A549 (cell line): ENCODE data around the gene TSPAN18. TPM values are rescaled to one million over a fixed set of nuclear protein-coding genes. Genes with fewer than 3 reads are reported as not detected.
A peak's percentile ranks its signal among the peaks of the same experiment; 100 is the strongest.

Experiments used
- ATAC-seq, 2 experiments: fragments of 200-7000 bp in 1 of 2; fragments of >200 bp in 1 of 2; cut with Nextera tagmentation in 1 of 2; cut with Tn5 transposase in 1 of 2; 3 replicates each; pipeline versions ENCODE4 v1.8.0 to v1.9.1; 2018 to 2020; ENCODE audit warnings: mild to moderate bottlenecking in 1 of 2, moderate library complexity in 1 of 2
- CTCF ChIA-PET: fragments of 300-600 bp; sonication (Branson Sonifier 250); formaldehyde crosslinking; extraction: SDS; loops from one replicate; lab custom pipeline; 2021; ENCODE audit warnings: antibody characterized with exemption, inconsistent platforms; lab: Yijun Ruan, JAX
- POLR2A ChIA-PET: fragments of 350-600 bp; formaldehyde crosslinking; extraction: SDS; loops from one replicate; lab custom pipeline; 2021; ENCODE audit warnings: antibody characterized with exemption, inconsistent platforms; lab: Yijun Ruan, JAX
- DNase-seq, 2 experiments: peaks; one replicate each; pipeline versions ENCODE4 v3.0.0 to v3.0.0-alpha.2; 2011 to 2016; ENCODE audit warnings: low read depth in 1 of 2, low spot score in 1 of 2
- FAIRE-seq: peaks from 2 replicates; lab custom pipeline; 2011; peaks lifted over from hg19 to GRCh38; lab: Jason Lieb, UNC
- H3K27ac ChIP-seq, 2 experiments: fragments of >200 bp; sonication (Bioruptor Twin); formaldehyde crosslinking; 3 replicates each; pipeline ENCODE4 v1.5.1; 2016 to 2017
- H3K4me1 ChIP-seq: fragments of >200 bp; sonication (Bioruptor Twin); formaldehyde crosslinking; 3 replicates; pipeline ENCODE4 v1.6.1; 2016
- H3K4me2 ChIP-seq: fragments of >200 bp; sonication (Bioruptor Twin); formaldehyde crosslinking; 3 replicates; pipeline ENCODE4 v1.6.1; 2016
- H3K4me3 ChIP-seq: fragments of >200 bp; sonication (Bioruptor Twin); formaldehyde crosslinking; 3 replicates; pipeline ENCODE4 v1.5.1; 2016
- H3K9me3 ChIP-seq: fragments of >200 bp; sonication (Bioruptor Twin); formaldehyde crosslinking; 3 replicates; pipeline ENCODE4 v1.6.1; 2016
- CEBPB ChIP-seq, 2 experiments: fragments of >200 bp in 1 of 2; sonication (Bioruptor Twin) in 1 of 2; formaldehyde crosslinking in 1 of 2; IDR thresholded peaks; 2 replicates each; pipeline ENCODE4 v1.6.1; 2012 to 2016
- CHD2 ChIP-seq: fragments of 150-350 bp; IDR thresholded peaks from 2 replicates; pipeline ENCODE4 v1.6.1; 2014; ENCODE audit warnings: low read length; ENCODE audit not compliant: partially characterized antibody
- FOSB ChIP-seq: fragments of 250-450 bp; sonication (Bioruptor Pico); IDR thresholded peaks from 2 replicates; pipeline ENCODE4 v1.5.0; 2020; ENCODE audit warnings: mild to moderate bottlenecking, moderate library complexity
- HDAC2 ChIP-seq: fragments of 200-600 bp; sonication (generic); IDR thresholded peaks from 2 replicates; pipeline ENCODE4 v1.6.1; 2016
- HEYL ChIP-seq: fragments of 250-450 bp; sonication (Bioruptor Pico); IDR thresholded peaks from 2 replicates; pipeline ENCODE4 v1.8.0; 2021; ENCODE audit warnings: mild to moderate bottlenecking, moderate library complexity
- HOXA7 ChIP-seq: fragments of 250-450 bp; sonication (Bioruptor Pico); IDR thresholded peaks from 2 replicates; pipeline ENCODE4 v1.5.0; 2020; ENCODE audit warnings: mild to moderate bottlenecking, moderate library complexity
- HOXB5 ChIP-seq: fragments of 250-450 bp; sonication (Bioruptor Pico); IDR thresholded peaks from 2 replicates; pipeline ENCODE4 v1.5.0; 2020; ENCODE audit warnings: mild to moderate bottlenecking, moderate library complexity
- JUN ChIP-seq, 2 experiments: fragments of >200 bp; sonication (Bioruptor Twin); formaldehyde crosslinking; IDR thresholded peaks; 2 replicates in 1 of 2; 3 replicates in 1 of 2; pipeline ENCODE4 v1.6.1; 2016 to 2017
- JUNB ChIP-seq: fragments of >200 bp; sonication (Bioruptor Twin); formaldehyde crosslinking; IDR thresholded peaks from 2 replicates; pipeline ENCODE4 v1.6.1; 2016
- MAFK ChIP-seq: fragments of 450-650 bp; IDR thresholded peaks from 2 replicates; pipeline ENCODE4 v1.6.1; 2014; ENCODE audit not compliant: partially characterized antibody
- TFCP2L1 ChIP-seq: fragments of 250-450 bp; sonication (Bioruptor Pico); IDR thresholded peaks from 2 replicates; pipeline ENCODE4 v1.5.0; 2021; ENCODE audit warnings: mild to moderate bottlenecking
- TP53 ChIP-seq: fragments of 250-450 bp; sonication (Bioruptor Pico); IDR thresholded peaks from 2 replicates; pipeline ENCODE4 v1.5.0; 2021; ENCODE audit warnings: mild to moderate bottlenecking, moderate library complexity
- ZSCAN20 ChIP-seq: fragments of 250-450 bp; sonication (Bioruptor Pico); IDR thresholded peaks from 2 replicates; pipeline ENCODE4 v1.8.0; 2022; ENCODE audit warnings: mild to moderate bottlenecking, moderate library complexity
- WGBS: methylation state at CpG from one replicate; pipeline ENCODE4 v1.1.6; 2017; ENCODE audit errors: missing lambda C conversion rate; 5-methylcytosine and 5-hydroxymethylcytosine counted together
- polyA plus RNA-seq, 4 experiments: library from polyadenylated mRNA; depleted of rRNA in 3 of 4; stranded (reverse); fragments of >200 nt; fragmentation: RNase III in 1 of 4; extraction: RNeasy Plus Mini Kit Qiagen cat#74134 plus additional on column Dnase treatment in 1 of 4; gene quantifications; 2 replicates in 3 of 4; 3 replicates in 1 of 4; pipeline ENCODE4 v1.2.3, GENCODE V29; 2011 to 2017
- TF ChIP-seq, protein P1 (sequence below): fragments of 250-450 bp; sonication (Bioruptor Pico); IDR thresholded peaks from 2 replicates; pipeline ENCODE4 v1.5.0; 2021; ENCODE audit warnings: mild to moderate bottlenecking, moderate library complexity, borderline replicate concordance

Gene TSPAN18
- polyA plus RNA-seq, 2 of the 4 experiments (the other 2 are of a cell fraction): 0.81 to 4.5 TPM

DNA sequence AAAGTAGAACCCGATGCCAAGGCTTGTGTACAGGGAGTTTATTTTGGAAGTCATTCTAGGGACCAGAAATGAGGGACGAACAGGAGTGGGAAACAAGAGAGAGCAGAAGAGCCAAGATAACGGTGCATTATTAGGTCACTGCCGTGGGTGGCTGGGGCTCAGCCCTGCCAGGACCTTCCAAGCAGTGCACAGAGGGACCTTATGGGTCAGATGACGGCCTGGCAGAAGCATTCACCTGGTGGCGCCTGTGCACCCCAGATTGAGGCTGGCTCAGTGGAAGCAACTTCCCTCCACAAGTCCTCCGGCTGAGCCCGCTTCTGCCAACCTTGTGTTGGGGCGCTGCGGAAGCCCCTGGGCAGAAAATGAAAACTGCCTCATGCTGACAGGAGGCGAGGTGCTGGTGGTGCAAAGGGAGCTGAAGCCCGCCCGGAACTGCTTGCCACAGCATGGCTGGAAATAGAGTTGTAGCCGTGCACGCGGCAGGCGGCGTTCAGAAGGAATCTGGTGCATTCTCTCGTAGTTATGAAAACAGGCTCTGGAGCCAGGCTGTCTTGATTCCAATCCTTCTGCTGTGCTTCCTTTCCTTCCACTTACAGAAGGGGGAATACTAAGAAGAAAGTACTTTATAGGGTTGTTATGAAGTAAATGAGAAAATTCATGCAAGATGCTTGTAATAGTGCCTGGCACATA is 246.1 kb downstream of the TSPAN18 start (continued):
- TF ChIP-seq, protein P1, sequence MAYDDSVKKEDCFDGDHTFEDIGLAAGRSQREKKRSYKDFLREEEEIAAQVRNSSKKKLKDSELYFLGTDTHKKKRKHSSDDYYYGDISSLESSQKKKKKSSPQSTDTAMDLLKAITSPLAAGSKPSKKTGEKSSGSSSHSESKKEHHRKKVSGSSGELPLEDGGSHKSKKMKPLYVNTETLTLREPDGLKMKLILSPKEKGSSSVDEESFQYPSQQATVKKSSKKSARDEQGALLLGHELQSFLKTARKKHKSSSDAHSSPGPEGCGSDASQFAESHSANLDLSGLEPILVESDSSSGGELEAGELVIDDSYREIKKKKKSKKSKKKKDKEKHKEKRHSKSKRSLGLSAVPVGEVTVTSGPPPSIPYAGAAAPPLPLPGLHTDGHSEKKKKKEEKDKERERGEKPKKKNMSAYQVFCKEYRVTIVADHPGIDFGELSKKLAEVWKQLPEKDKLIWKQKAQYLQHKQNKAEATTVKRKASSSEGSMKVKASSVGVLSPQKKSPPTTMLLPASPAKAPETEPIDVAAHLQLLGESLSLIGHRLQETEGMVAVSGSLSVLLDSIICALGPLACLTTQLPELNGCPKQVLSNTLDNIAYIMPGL (CRISPR knock-in tag): no peak

DNA sequence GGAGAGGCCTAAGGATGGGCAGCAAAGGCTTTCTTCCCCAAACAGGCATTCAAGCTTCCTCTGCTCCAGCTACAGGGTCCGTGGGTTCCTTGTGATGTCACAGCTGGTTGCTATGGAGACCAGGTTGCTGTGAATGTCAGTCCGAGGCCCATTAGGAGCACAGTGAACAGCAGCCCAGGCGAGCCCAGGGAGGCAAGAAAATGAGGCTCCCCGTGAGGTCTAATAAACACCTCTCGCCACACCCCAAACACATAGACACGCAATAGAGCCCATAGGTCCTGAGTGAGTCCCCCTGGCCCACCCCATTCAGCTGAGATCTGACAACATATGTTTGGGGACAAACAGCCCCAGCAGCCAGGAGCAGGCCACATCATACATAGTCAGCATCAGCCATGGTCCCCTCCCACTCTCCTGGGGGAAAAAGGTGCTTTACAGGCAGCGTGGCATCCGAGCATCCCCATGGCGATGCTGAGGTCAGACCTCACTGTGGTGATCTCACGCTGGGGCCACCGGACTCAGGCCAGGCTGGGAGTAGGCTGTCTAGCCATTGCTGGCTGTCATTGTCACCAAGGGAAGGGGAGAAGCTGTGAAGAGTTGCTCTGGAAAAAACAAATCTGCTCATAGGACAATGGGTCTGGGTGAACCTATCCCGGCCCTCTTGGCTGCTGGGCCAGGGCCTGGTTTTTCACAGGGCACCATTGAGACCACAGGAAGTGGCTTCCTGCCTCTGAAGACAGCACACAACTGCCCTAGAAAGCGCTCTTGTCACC is 247.1 kb downstream of the TSPAN18 start:
- POLR2A ChIA-PET: no interaction called here
- no peak overlapping the region for H3K4me2 ChIP-seq
- DNase-seq: no peak
- WGBS: 75% methylated on average over 13 of the region's 13 CpGs
- H3K27ac ChIP-seq: no peak overlapping the region
- no peak overlapping the region for H3K4me3 ChIP-seq
- H3K4me1 ChIP-seq: peaks cover 18% of the 10 kb centered on the region
- no peaks in the 10 kb centered on the region for H3K9me3 ChIP-seq
- ATAC-seq: no peak
- no peak for TF ChIP-seq HOXB5 (CRISPR knock-in tag)
- TF ChIP-seq TP53 (CRISPR knock-in tag): no peak
- TF ChIP-seq TFCP2L1 (CRISPR knock-in tag): no peak
- no peak for TF ChIP-seq HEYL (CRISPR knock-in tag)
- no peak for TF ChIP-seq HDAC2
- TF ChIP-seq JUN (IDR thresholded peaks at IDR 0.05): no peak
- no peak for TF ChIP-seq FOSB (CRISPR knock-in tag)
- no peak for TF ChIP-seq MAFK
- TF ChIP-seq JUNB: no peak
- no peak for FAIRE-seq
- CTCF ChIA-PET: interaction anchor here (1.0 to 1.8 kb wide), 2 partner anchors 19 to 47 kb away, joined by 3 to 5 read pairs; no protein-coding TSS in a partner anchor

DNA sequence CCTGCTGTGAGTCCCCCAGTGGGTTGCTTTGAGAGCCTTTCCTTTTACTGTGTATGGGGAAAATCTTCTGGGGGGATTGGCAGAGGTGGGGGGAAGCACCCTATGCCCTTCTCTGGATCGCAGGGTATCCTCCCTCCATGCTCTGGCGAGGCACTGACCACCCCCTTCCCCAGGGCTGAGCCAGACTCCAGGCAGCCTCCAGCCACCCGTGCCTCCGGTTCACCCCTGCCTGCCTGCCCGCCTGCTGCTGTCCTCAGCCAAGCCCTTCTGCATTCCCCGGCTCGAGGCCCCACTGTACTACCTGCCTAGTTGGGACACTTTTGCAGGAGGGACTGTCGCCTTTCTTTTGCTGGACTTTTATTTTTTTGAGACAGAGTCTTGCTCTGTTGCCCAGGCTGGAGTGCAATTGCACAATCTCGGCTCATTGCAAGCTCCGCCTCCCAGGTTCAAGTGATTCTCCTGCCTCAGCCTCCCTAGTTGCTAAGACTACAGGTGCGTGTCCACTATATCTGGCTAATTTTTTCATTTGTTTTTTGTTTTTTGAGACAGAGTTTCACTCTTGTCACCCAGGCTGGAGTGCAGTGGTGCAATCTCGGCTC is 247.7 kb downstream of the TSPAN18 start:
- H3K27ac ChIP-seq: no peak overlapping the region
- peaks cover 25% of the 10 kb centered on the region for H3K4me1 ChIP-seq
- no peak overlapping the region for H3K4me3 ChIP-seq
- H3K4me2 ChIP-seq: no peak overlapping the region
- ChIA-PET CTCF (interaction anchor here (1.8 kb wide), 1 partner anchor 19 kb away, joined by 5 read pairs; no protein-coding TSS in a partner anchor), POLR2A (interaction anchor here (0.5 kb wide), 1 partner anchor 11 kb away, joined by 3 read pairs; no protein-coding TSS in a partner anchor)
- TF ChIP-seq HOXA7 (CRISPR knock-in tag) (no peak), CEBPB (IDR thresholded peaks at IDR 0.05) (peak; percentile 28 to 40; a peak in 2 of 4 replicates)
- DNase-seq (no peak), FAIRE-seq (no peak), ATAC-seq (no peak)
- no peaks in the 10 kb centered on the region for H3K9me3 ChIP-seq
- 87% methylated on average over 12 of the region's 12 CpGs for WGBS

DNA sequence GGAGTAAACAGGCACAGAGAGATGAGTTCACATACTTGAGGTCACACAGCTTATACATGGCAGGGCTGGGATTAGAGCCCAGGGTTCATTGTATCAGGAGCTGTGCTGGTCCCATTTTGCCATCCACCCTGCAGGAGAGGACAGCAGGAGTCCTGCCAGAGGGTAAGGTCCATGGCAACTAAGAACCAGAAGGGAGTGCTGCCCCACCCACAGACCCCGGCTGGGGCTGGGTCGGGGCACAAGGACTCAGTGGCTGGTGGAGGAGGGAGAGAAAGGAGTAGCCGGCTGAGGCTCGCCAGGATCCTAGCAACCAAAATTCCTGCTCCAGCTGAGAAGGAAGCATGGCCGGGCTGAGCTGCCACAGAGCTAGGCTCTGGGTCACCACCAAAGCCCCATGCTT is 249.8 kb downstream of the TSPAN18 start:
- H3K4me1 ChIP-seq: peaks cover 42% of the 10 kb centered on the region
- ChIA-PET POLR2A (no interaction called here), CTCF (interaction anchor here (1.0 to 7.8 kb wide), 5 partner anchors 10 to 128 kb away, joined by 3 to 49 read pairs (median 4); no protein-coding TSS in a partner anchor)
- no peak overlapping the region for H3K27ac ChIP-seq
- no peak overlapping the region for H3K4me2 ChIP-seq
- H3K4me3 ChIP-seq: no peak overlapping the region
- no peak for DNase-seq
- no peak for FAIRE-seq
- TF ChIP-seq FOSB (CRISPR knock-in tag) (no peak), ZSCAN20 (no peak), CHD2 (no peak)
- ATAC-seq: no peak
- no peaks in the 10 kb centered on the region for H3K9me3 ChIP-seq
- WGBS: 85% methylated on average over 5 of the region's 5 CpGs
